Panc1 (cell line): Measurements from ENCODE around the gene C4orf17. TPM values are rescaled to one million over a fixed set of nuclear protein-coding genes. Genes with fewer than 3 reads are reported as not detected.

Experiments
- ATAC-seq: fragments of 200-7000 bp; cut with Tn5 transposase; 2 replicates; pipeline ENCODE4 v1.9.1; 2020; ENCODE audit warnings: mild to moderate bottlenecking, moderate library complexity
- BruUV-seq: library from RNA; stranded (reverse); fragments of 400-500 nt; replicated peaks from 2 replicates; lab custom pipeline; 2021; lab: Mats Ljungman, UMichigan
- CTCF ChIA-PET: fragments of 300-600 bp; sonication (Branson Sonifier 250); formaldehyde crosslinking; loops from one replicate; lab custom pipeline; 2022; ENCODE audit warnings: antibody characterized with exemption; lab: Charles Lee
- POLR2A ChIA-PET: fragments of 300-600 bp; sonication (Branson Sonifier 250); formaldehyde crosslinking; loops from one replicate; lab custom pipeline; 2022; ENCODE audit warnings: antibody characterized with exemption; lab: Charles Lee
- DNase-seq: peaks from one replicate; pipeline ENCODE4 v3.0.0-alpha.2; 2010; ENCODE audit warnings: low read depth, low spot score
- H3K27ac ChIP-seq: 2 replicates; pipeline ENCODE4 v1.5.1; 2011; ENCODE audit warnings: mild to moderate bottlenecking, low read length, inconsistent platforms
- H3K27me3 ChIP-seq: fragments of 200-500 bp; sonication (Bioruptor generic); 2 replicates; pipeline ENCODE4 v1.6.0; 2014; ENCODE audit warnings: low read length, inconsistent platforms; ENCODE audit not compliant: control insufficient read depth, insufficient read depth
- H3K36me3 ChIP-seq: fragments of 200-500 bp; sonication (Bioruptor generic); 2 replicates; pipeline ENCODE4 v1.5.1; 2014; ENCODE audit warnings: inconsistent platforms, mild to moderate bottlenecking, low read length, moderate library complexity; ENCODE audit not compliant: control insufficient read depth, insufficient read depth
- H3K4me1 ChIP-seq: 2 replicates; pipeline ENCODE4 v1.5.1; 2011; ENCODE audit warnings: inconsistent platforms, mild to moderate bottlenecking, low read length, moderate library complexity; ENCODE audit not compliant: control insufficient read depth, insufficient read depth
- H3K4me3 ChIP-seq, 2 experiments: 2 replicates each; pipeline ENCODE4 v1.5.1; 2011 to 2012; ENCODE audit warnings: low read depth in 2 of 2, low read length in 2 of 2, mild to moderate bottlenecking in 2 of 2, inconsistent platforms in 1 of 2, moderate library complexity in 1 of 2
- H3K9me3 ChIP-seq: fragments of 200-500 bp; sonication (Bioruptor generic); 2 replicates; pipeline ENCODE4 v1.5.1; 2014; ENCODE audit warnings: low read depth, mild to moderate bottlenecking, inconsistent platforms, low read length, moderate library complexity; ENCODE audit not compliant: control insufficient read depth, insufficient read depth
- CTCF ChIP-seq: fragments of 450-650 bp; IDR thresholded peaks from 2 replicates; pipeline ENCODE4 v1.5.1; 2017; ENCODE audit warnings: mild to moderate bottlenecking
- POLR2AphosphoS5 ChIP-seq: IDR thresholded peaks from 2 replicates; pipeline ENCODE4 v1.6.1; 2012; ENCODE audit warnings: mild to moderate bottlenecking, low read depth, low read length, moderate library complexity
- REST ChIP-seq, 2 experiments: IDR thresholded peaks; 2 replicates each; pipeline ENCODE4 v1.6.1; 2011 to 2012; ENCODE audit warnings: low read depth in 2 of 2, control low read depth in 1 of 2, low read length in 1 of 2, mild to moderate bottlenecking in 1 of 2, moderate library complexity in 1 of 2; ENCODE audit not compliant: insufficient read depth in 1 of 2
- SIN3A ChIP-seq: IDR thresholded peaks from 2 replicates; pipeline ENCODE4 v1.6.1; 2012; ENCODE audit warnings: low read depth, mild to moderate bottlenecking, low read length, moderate library complexity, borderline replicate concordance; ENCODE audit not compliant: insufficient read depth
- TCF7L2 ChIP-seq: IDR thresholded peaks from 2 replicates; pipeline ENCODE4 v1.6.1; 2011; ENCODE audit warnings: mild to moderate bottlenecking, low read depth, low read length, inconsistent platforms
- in situ Hi-C: cut with HindIII; loops from 2 replicates; pipeline ENCODE4 v1.10.0; 2016; ENCODE audit warnings: low sequenced_read_pairs, low pct_unique_long_range_greater_than_20kb
- intact Hi-C: fragments of 100-400 bp; cut with micrococcal nuclease; formaldehyde crosslinking; loops from one replicate; pipeline ENCODE4 v1.10.0; 2022; ENCODE audit not compliant: unreplicated experiment
- total RNA-seq: library from RNA; stranded (reverse); gene quantifications from one replicate; pipeline ENCODE4 v1.2.1, GENCODE V29; 2021; ENCODE audit not compliant: unreplicated experiment

Gene C4orf17
- total RNA-seq, 1 experiment from 2014 or later = not detected

GRCh38 chr4:99471349-99471748 lies 39.5 kb upstream of the C4orf17 start:
- no peak for DNase-seq
- ChIA-PET POLR2A (no interaction called here), CTCF (no interaction called here)
- Histone ChIP-seq H3K4me3 (no peak overlapping the region), H3K36me3 (no peaks in the 10 kb centered on the region), H3K4me1 (no peaks in the 10 kb centered on the region), H3K9me3 (no peaks in the 10 kb centered on the region), H3K27me3 (no peaks in the 10 kb centered on the region), H3K27ac (no peak overlapping the region)
- TF ChIP-seq SIN3A = no peak
- ATAC-seq = no peak
- BruUV-seq = no TSS peak
- in situ Hi-C loops (no loop called here), intact Hi-C loops (no loop called here)

- Histone ChIP-seq H3K27me3 (no peaks in the 10 kb centered on the region), H3K27ac (no peak overlapping the region), H3K4me3 (no peak overlapping the region), H3K9me3 (no peaks in the 10 kb centered on the region), H3K36me3 (no peaks in the 10 kb centered on the region), H3K4me1 (no peaks in the 10 kb centered on the region)
- in situ Hi-C loops = no loop called here
- no peak for DNase-seq
- BruUV-seq = no TSS peak
- ATAC-seq = no peak
- CTCF ChIA-PET = no interaction called here
- intact Hi-C loops = no loop called here
- POLR2A ChIA-PET = no interaction called here
- TF ChIP-seq CTCF (no peak), TCF7L2 (no peak), POLR2AphosphoS5 (no peak), REST (IDR thresholded peaks at IDR 0.05; ENCODE audit: insufficient read depth in 1 of 2, low read depth in 2 of 2, low read length in 1 of 2) (no peak)
Measured at GRCh38 chr4:99471896-99472295, 38.9 kb upstream of the C4orf17 start.

- no peaks in the 10 kb centered on the region for H3K9me3 ChIP-seq
- ChIA-PET CTCF (no interaction called here), POLR2A (no interaction called here)
- no peak for ATAC-seq
- H3K27ac ChIP-seq = no peak overlapping the region
- DNase-seq = no peak
- no peaks in the 10 kb centered on the region for H3K27me3 ChIP-seq
- TF ChIP-seq SIN3A (no peak), CTCF (no peak), POLR2AphosphoS5 (no peak), REST (IDR thresholded peaks at IDR 0.05; ENCODE audit: insufficient read depth in 1 of 2, low read depth in 2 of 2, low read length in 1 of 2) (no peak), TCF7L2 (no peak)
- no peaks in the 10 kb centered on the region for H3K36me3 ChIP-seq
- no peaks in the 10 kb centered on the region for H3K4me1 ChIP-seq
- intact Hi-C loops = no loop called here
- in situ Hi-C loops = no loop called here
- BruUV-seq = no TSS peak
- H3K4me3 ChIP-seq = no peak overlapping the region
Measured at GRCh38 chr4:99473131-99473530, 37.7 kb upstream of the C4orf17 start.
